Measurements from ENCODE around the gene BANK1. TPM values are rescaled to one million over a fixed set of nuclear protein-coding genes. Genes with fewer than 3 reads are reported as not detected.

Gene BANK1
- total RNA-seq, 2 experiments from 2014 or later: not detected

- H3K9me3 ChIP-seq (ENCODE audit: low read length): no peaks in the 10 kb centered on the region
- H3K4me1 ChIP-seq (ENCODE audit: insufficient read depth, low read length, poor library complexity, severe bottlenecking): no peaks in the 10 kb centered on the region
- no peak overlapping the region for H3K4me3 ChIP-seq (ENCODE audit: low read depth, low read length, poor library complexity, severe bottlenecking)
- H4K20me1 ChIP-seq (ENCODE audit: insufficient read depth, low read length): no peaks in the 10 kb centered on the region
- POLR2A ChIA-PET: no interaction called here
- DNase-seq (ENCODE audit: low spot score): no peak
- H3K9me2 ChIP-seq (ENCODE audit: insufficient read depth, low read length): no peaks in the 10 kb centered on the region
- H3K27ac ChIP-seq (ENCODE audit: low read depth, low read length, poor library complexity, severe bottlenecking): no peak overlapping the region
- no peaks in the 10 kb centered on the region for H3K79me2 ChIP-seq (ENCODE audit: insufficient read depth, low read depth, low read length)
- no peak overlapping the region for H2AFZ ChIP-seq (ENCODE audit: low read length)
- intact Hi-C loops (cut with micrococcal nuclease; ENCODE audit: unreplicated experiment): no loop called here
- TF ChIP-seq EZH2phosphoT487 (IDR thresholded peaks at IDR 0.05; ENCODE audit: borderline replicate concordance, low read depth, low read length) (no peak), CTCF (conservative IDR thresholded peaks at IDR 0.05; ENCODE audit: low read length) (no peak)
- no TSS peak for BruUV-seq (replicated peaks)
- no peaks in the 10 kb centered on the region for H3K36me3 ChIP-seq (ENCODE audit: insufficient read depth, low read length)
- no peak overlapping the region for H3K4me2 ChIP-seq (ENCODE audit: low read length)
- CTCF ChIA-PET (ENCODE audit: unreplicated experiment): no interaction called here
Observed at GRCh38 chr4:101762534-101762933, 28.0 kb upstream of the BANK1 start.

- CTCF ChIA-PET (ENCODE audit: unreplicated experiment): no interaction called here
- no peaks in the 10 kb centered on the region for H3K9me2 ChIP-seq (ENCODE audit: insufficient read depth, low read length)
Observed at GRCh38 chr4:101763576-101763975, 27.0 kb upstream of the BANK1 start.

GRCh38 chr4:101774807-101775206 is 15.7 kb upstream of the BANK1 start:
- no peaks in the 10 kb centered on the region for H3K79me2 ChIP-seq (ENCODE audit: insufficient read depth, low read depth, low read length)
- CTCF ChIA-PET (ENCODE audit: unreplicated experiment): no interaction called here
- no peak overlapping the region for H3K4me2 ChIP-seq (ENCODE audit: low read length)
- no peaks in the 10 kb centered on the region for H3K36me3 ChIP-seq (ENCODE audit: insufficient read depth, low read length)
- intact Hi-C loops (cut with micrococcal nuclease; ENCODE audit: unreplicated experiment): no loop called here
- no peak overlapping the region for H2AFZ ChIP-seq (ENCODE audit: low read length)
- no peaks in the 10 kb centered on the region for H3K9me2 ChIP-seq (ENCODE audit: insufficient read depth, low read length)
- H3K4me1 ChIP-seq (ENCODE audit: insufficient read depth, low read length, poor library complexity, severe bottlenecking): no peaks in the 10 kb centered on the region
- TF ChIP-seq CTCF (conservative IDR thresholded peaks at IDR 0.05; ENCODE audit: low read length) (no peak), EZH2phosphoT487 (IDR thresholded peaks at IDR 0.05; ENCODE audit: borderline replicate concordance, low read depth, low read length) (no peak)
- no peaks in the 10 kb centered on the region for H4K20me1 ChIP-seq (ENCODE audit: insufficient read depth, low read length)
- H3K9me3 ChIP-seq (ENCODE audit: low read length): no peaks in the 10 kb centered on the region
- no peak overlapping the region for H3K4me3 ChIP-seq (ENCODE audit: low read depth, low read length, poor library complexity, severe bottlenecking)
- DNase-seq (ENCODE audit: low spot score): no peak
- POLR2A ChIA-PET: no interaction called here
- H3K27ac ChIP-seq (ENCODE audit: low read depth, low read length, poor library complexity, severe bottlenecking): no peak overlapping the region
- BruUV-seq (replicated peaks): no TSS peak

More at GRCh38 chr4:101763576-101763975, 27.0 kb upstream of the BANK1 start:
- Histone ChIP-seq H4K20me1 (ENCODE audit: insufficient read depth, low read length) (no peaks in the 10 kb centered on the region), H2AFZ (ENCODE audit: low read length) (no peak overlapping the region), H3K4me3 (ENCODE audit: low read depth, low read length, poor library complexity, severe bottlenecking) (no peak overlapping the region), H3K27ac (ENCODE audit: low read depth, low read length, poor library complexity, severe bottlenecking) (no peak overlapping the region), H3K4me2 (ENCODE audit: low read length) (no peak overlapping the region), H3K9me3 (ENCODE audit: low read length) (no peaks in the 10 kb centered on the region), H3K36me3 (ENCODE audit: insufficient read depth, low read length) (no peaks in the 10 kb centered on the region), H3K79me2 (ENCODE audit: insufficient read depth, low read depth, low read length) (no peaks in the 10 kb centered on the region), H3K4me1 (ENCODE audit: insufficient read depth, low read length, poor library complexity, severe bottlenecking) (no peaks in the 10 kb centered on the region)
- TF ChIP-seq CTCF (conservative IDR thresholded peaks at IDR 0.05; ENCODE audit: low read length) (no peak), EZH2phosphoT487 (IDR thresholded peaks at IDR 0.05; ENCODE audit: borderline replicate concordance, low read depth, low read length) (no peak)
- DNase-seq (ENCODE audit: low spot score): no peak
- no TSS peak for BruUV-seq (replicated peaks)
- intact Hi-C loops (cut with micrococcal nuclease; ENCODE audit: unreplicated experiment): no loop called here
- POLR2A ChIA-PET: no interaction called here
